ENCODE measurements around the gene ABCB1. TPM values are rescaled to one million over a fixed set of nuclear protein-coding genes. Genes with fewer than 3 reads are reported as not detected.

The ABCB1 gene
- total and polyA plus RNA-seq, 2 of the 8 experiments (the other 6 are each of a cell fraction or from before 2014, with no cell fraction given), result 0.51 to 1.2 TPM

DNA sequence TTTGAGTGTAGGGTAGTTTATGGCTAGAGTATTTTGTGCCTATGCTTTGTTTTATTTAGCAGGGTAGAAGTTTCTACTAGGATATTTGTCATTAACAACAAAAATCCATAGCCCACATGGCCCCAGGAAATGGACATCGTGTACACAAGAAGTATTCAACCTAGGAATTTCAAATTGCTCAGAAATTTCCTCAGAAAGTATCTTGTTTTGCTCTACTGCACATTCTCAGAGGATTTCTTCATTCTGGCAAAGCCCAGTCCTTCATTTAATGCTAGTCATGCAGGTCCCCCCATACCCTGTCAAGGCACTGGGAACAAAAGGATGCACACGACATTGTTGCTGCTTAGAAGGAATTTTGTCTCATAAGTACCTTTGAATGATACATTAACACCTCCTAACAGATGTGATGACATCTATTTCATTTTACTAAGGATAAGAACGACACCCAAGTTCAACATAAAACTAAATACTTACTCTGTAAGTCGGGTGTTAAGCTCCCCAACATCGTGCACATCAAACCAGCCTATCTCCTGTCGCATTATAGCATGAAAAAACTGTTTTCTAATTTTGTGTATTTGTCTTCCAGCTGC lies 34.3 kb downstream of the ABCB1 start:
- H3K27me3 ChIP-seq (replicated peaks in 1 of 4; ENCODE audit: control insufficient read depth in 3 of 4, extremely low read depth in 1 of 4, insufficient read depth in 3 of 4, low read length in 3 of 4), result no peaks in the 10 kb centered on the region
- no peak overlapping the region for H2BK5ac ChIP-seq (ENCODE audit: low read depth, low read length)
- no peak overlapping the region for H3K23ac ChIP-seq (ENCODE audit: insufficient read length)
- H2BK20ac ChIP-seq (ENCODE audit: low read length), result no peak overlapping the region
- CTCF ChIA-PET (ENCODE audit: partially characterized antibody), result interaction anchor here (0.7 to 3.5 kb wide), 3 partner anchors 12 to 243 kb away, joined by 3 to 22 read pairs (median 3); no protein-coding TSS in a partner anchor
- H4K91ac ChIP-seq (replicated peaks; ENCODE audit: insufficient read length, low read length), result no peak overlapping the region
- no peak overlapping the region for H3K9ac ChIP-seq (replicated peaks in 1 of 4; ENCODE audit: extremely low read depth in 1 of 4, low read depth in 3 of 4, low read length in 3 of 4)
- H2BK15ac ChIP-seq (ENCODE audit: low read length), result no peak overlapping the region
- H2BK120ac ChIP-seq (replicated peaks; ENCODE audit: low read depth, low read length), result no peak overlapping the region
- no peak overlapping the region for H3K4ac ChIP-seq (replicated peaks; ENCODE audit: insufficient read length, low read depth, low read length)
- no peak overlapping the region for H2AK5ac ChIP-seq (ENCODE audit: low read depth, low read length)
- H3K27ac ChIP-seq (ENCODE audit: low read depth, low read length), result no peak overlapping the region
- POLR2A ChIA-PET (ENCODE audit: partially characterized antibody), result no interaction called here
- FAIRE-seq (no peak), DNase-seq (ENCODE audit: low read depth in 1 of 2, low spot score in 2 of 2) (no peak)
- no peaks in the 10 kb centered on the region for H3K9me3 ChIP-seq (ENCODE audit: insufficient read depth in 2 of 2, low read depth in 1 of 2, low read length in 1 of 2)
- H3K23me2 ChIP-seq (ENCODE audit: low read depth, low read length), result no peaks in the 10 kb centered on the region
- 96% methylated on average over 6 of the region's 6 CpGs; no CpG with 5 or more reads in 1 of the 2 experiments for WGBS, 2 experiments (ENCODE audit: extremely low coverage in 1 of 2, insufficient coverage in 1 of 2, insufficient read length in 1 of 2, insufficient replicate concordance in 2 of 2, low coverage in 1 of 2, low lambda C conversion rate in 2 of 2, missing lambda C conversion rate in 1 of 2)
- no peaks in the 10 kb centered on the region for H3K79me2 ChIP-seq (ENCODE audit: control insufficient read depth in 1 of 2, insufficient read depth in 2 of 2, low read length in 2 of 2)
- H4K20me1 ChIP-seq (replicated peaks in 1 of 2; ENCODE audit: control insufficient read depth in 1 of 2, insufficient read depth in 2 of 2, low read length in 2 of 2), result no peaks in the 10 kb centered on the region
- no peak overlapping the region for H3K56ac ChIP-seq (replicated peaks; ENCODE audit: insufficient read length, low read depth, low read length)
- no peaks in the 10 kb centered on the region for H3K36me3 ChIP-seq (ENCODE audit: control insufficient read depth in 2 of 4, insufficient read depth in 4 of 4, low read length in 3 of 4)
- no peak overlapping the region for H4K8ac ChIP-seq (ENCODE audit: extremely low read depth, insufficient read depth, low read length)
- H3K14ac ChIP-seq (ENCODE audit: insufficient read length), result no peak overlapping the region
- H3K4me2 ChIP-seq (ENCODE audit: insufficient read depth in 1 of 2, low read depth in 2 of 2, low read length in 2 of 2), result no peak overlapping the region
- no peak overlapping the region for H3K4me3 ChIP-seq (ENCODE audit: extremely low read depth in 1 of 4, insufficient read depth in 2 of 4, low read depth in 3 of 4, low read length in 4 of 4)
- H2BK12ac ChIP-seq (ENCODE audit: low read depth, low read length), result no peak overlapping the region
- no peaks in the 10 kb centered on the region for H3K79me1 ChIP-seq (ENCODE audit: low read depth, low read length)
- no peak overlapping the region for H3K18ac ChIP-seq (ENCODE audit: extremely low read depth, low read length)
- no peak overlapping the region for H2AFZ ChIP-seq (ENCODE audit: low read length)
- H4K5ac ChIP-seq (ENCODE audit: insufficient read length, low read depth, low read length), result no peak overlapping the region
- peaks cover 0 to 4% (median 1%) of the 10 kb centered on the region in 4 experiments; a peak in 2 of 7 replicates for H3K4me1 ChIP-seq (replicated peaks in 1 of 4; ENCODE audit: control insufficient read depth in 3 of 4, insufficient read depth in 4 of 4, low read length in 3 of 4)
- TF ChIP-seq CHD2 (IDR thresholded peaks at IDR 0.05; ENCODE audit: low read length), result no peak
- no peak for TF ChIP-seq FOSL1 (IDR thresholded peaks at IDR 0.05; ENCODE audit: insufficient read depth, low read depth, low read length)
- TF ChIP-seq SP4 (IDR thresholded peaks at IDR 0.05; ENCODE audit: low read length), result no peak
- no peak for TF ChIP-seq CBX8 (IDR thresholded peaks at IDR 0.05; ENCODE audit: borderline replicate concordance, low read depth, low read length)
- TF ChIP-seq, protein P1, sequence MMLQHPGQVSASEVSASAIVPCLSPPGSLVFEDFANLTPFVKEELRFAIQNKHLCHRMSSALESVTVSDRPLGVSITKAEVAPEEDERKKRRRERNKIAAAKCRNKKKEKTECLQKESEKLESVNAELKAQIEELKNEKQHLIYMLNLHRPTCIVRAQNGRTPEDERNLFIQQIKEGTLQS (IDR thresholded peaks at IDR 0.05; ENCODE audit: insufficient read depth, low read depth, low read length), result no peak
